Ovary (tissue), 9 donors: Measurements from ENCODE around the gene MSH3. TPM values are rescaled to one million over a fixed set of nuclear protein-coding genes. Genes with fewer than 3 reads are reported as not detected.
"Not testable (repeated sequence)": the region's sequence is repeated elsewhere in the genome, so short reads cannot be mapped to it uniquely, and the experiment has no call there.

Experiments used
- DNase-seq, 5 donors: peaks; one replicate each; pipeline ENCODE4 v3.0.0-alpha.2; 2019 to 2020
- H3K27ac ChIP-seq, 2 donors: fragments of 200-600 bp; one replicate each; pipeline versions ENCODE4 v1.5.1 to v1.8.0; 2019 to 2022
- H3K27me3 ChIP-seq: fragments of 200-600 bp; one replicate; pipeline ENCODE4 v1.8.0; 2022
- H3K36me3 ChIP-seq: fragments of 200-600 bp; sonication (generic); one replicate; pipeline ENCODE4 v1.5.1; 2019
- H3K4me1 ChIP-seq: one replicate; pipeline ENCODE4 v1.8.1; 2013; ENCODE audit warnings: mild to moderate bottlenecking, moderate library complexity; ENCODE audit not compliant: insufficient read depth
- H3K4me3 ChIP-seq: fragments of 200-600 bp; sonication (generic); one replicate; pipeline ENCODE4 v1.5.1; 2017
- H3K9me3 ChIP-seq, 2 donors: fragments of 200-600 bp in 1 of 2; sonication (generic) in 1 of 2; one replicate each; pipeline versions ENCODE4 v1.5.1 to v1.8.1; 2013 to 2019; ENCODE audit warnings: mild to moderate bottlenecking in 1 of 2, moderate library complexity in 1 of 2
- CTCF ChIP-seq, 3 donors: fragments of 450-650 bp in 2 of 3; fragments of 200-600 bp in 1 of 3; IDR thresholded peaks; one replicate each; pipeline versions ENCODE4 v1.5.1 to v1.8.0; 2016 to 2022; ENCODE audit warnings: antibody characterized with exemption in 3 of 3, mild to moderate bottlenecking in 1 of 3
- EP300 ChIP-seq: sonication (generic); formaldehyde crosslinking; IDR thresholded peaks from one replicate; pipeline ENCODE4 v1.6.1; 2017; ENCODE audit warnings: antibody characterized with exemption
- POLR2A ChIP-seq: fragments of 450-650 bp; IDR thresholded peaks from one replicate; pipeline ENCODE4 v1.6.1; 2017; ENCODE audit warnings: antibody characterized with exemption, mild to moderate bottlenecking, moderate library complexity
- WGBS, 3 donors: extraction: QIAGEN DNeasy Blood & Tissue Kit in 1 of 3; methylation state at CpG; one replicate each; pipeline versions ENCODE4 v1.1.5 to v1.1.7; 2013 to 2017; 5-methylcytosine and 5-hydroxymethylcytosine counted together
- intact Hi-C, 4 donors: fragments of 100-400 bp; cut with DNase I; formaldehyde crosslinking; loops; one replicate each; pipeline versions ENCODE4 v1.11.0 to v1.15.1; 2022 to 2023
- polyA plus RNA-seq, 2 donors: library from polyadenylated mRNA; stranded (reverse); fragments of 200-250 nt in 1 of 2; fragments of 350-450 nt in 1 of 2; fragmentation: Illumina TruSeq in 1 of 2; extraction: RNeasy Lipid Tissue Mini Kit (QIAGEN cat#74804) in 1 of 2; gene quantifications; one replicate each; pipeline ENCODE4 v1.2.3, GENCODE V29; 2013 to 2014
- total RNA-seq, 7 donors: library from RNA; depleted of rRNA in 2 of 7; stranded (reverse); fragments of >200 nt in 2 of 7; fragmentation: NEBNext Ultra II Directional in 3 of 7; extraction: Animal tissue kit (Norgen Biotek cat#: 25700) in 3 of 7; gene quantifications; one replicate each; pipeline versions ENCODE4 v1.1.0 to v1.2.4, GENCODE V29; 2016 to 2023
- donor health status: DM: no; HTN: no; CAD: no; lungs with moderate emphysema.
- donor health status: DM: no; HTN: no; CAD: no.
- donor health status: Bipolar disorder and iron deficiency.
- donor health status: DM: yes; HTN: yes; CAD: no.
- donor health status: DM: no; HTN: no; CAD: no.
- donor health status: DM: yes; HTN: yes; CAD: no.

The MSH3 gene
- total and polyA plus RNA-seq, 9 donors = 5.1 to 17.0 (median 13.1) TPM

DNA sequence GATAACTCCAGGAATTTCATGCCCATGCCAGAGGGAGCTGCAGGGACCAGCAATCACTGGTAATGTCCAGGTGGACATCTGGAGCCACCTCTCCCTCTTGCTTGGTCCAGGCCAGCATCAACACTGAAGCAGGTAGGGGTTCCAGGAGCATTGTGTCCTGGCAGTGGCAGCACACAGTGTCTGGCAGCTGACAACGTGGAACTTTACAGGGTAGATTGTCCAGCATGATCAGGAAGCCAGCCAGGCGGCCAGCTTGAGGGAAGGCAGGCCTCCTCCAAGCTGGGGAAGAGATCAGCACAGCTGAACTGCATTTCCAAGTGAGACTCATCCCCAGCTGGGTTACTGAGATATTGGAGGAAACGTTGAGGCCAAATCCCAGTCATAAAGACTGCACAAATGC, 223.1 kb downstream of the MSH3 start:
- intact Hi-C loops = no loop called here
- Histone ChIP-seq H3K9me3 (no peaks in the 10 kb centered on the region), H3K4me3 (no peak overlapping the region), H3K27ac (no peak overlapping the region), H3K36me3 (no peaks in the 10 kb centered on the region), H3K4me1 (no peaks in the 10 kb centered on the region), H3K27me3 (no peaks in the 10 kb centered on the region)
- no peak for DNase-seq
- TF ChIP-seq EP300 (no peak), POLR2A (no peak), CTCF (IDR thresholded peaks at IDR 0.05) (no peak)
- WGBS, 3 donors = 74 to 90% (median 85%) methylated on average over 3 of the region's 3 CpGs

- intact Hi-C loops = no loop called here
- Histone ChIP-seq H3K4me1 (no peaks in the 10 kb centered on the region), H3K36me3 (no peaks in the 10 kb centered on the region), H3K27ac (no peak overlapping the region), H3K4me3 (no peak overlapping the region), H3K27me3 (no peaks in the 10 kb centered on the region), H3K9me3 (no peaks in the 10 kb centered on the region)
- WGBS, 3 donors = 82 to 88% (median 85%) methylated on average over 4 of the region's 4 CpGs
- no peak for DNase-seq
- TF ChIP-seq POLR2A (no peak), CTCF (IDR thresholded peaks at IDR 0.05) (no peak), EP300 (no peak)
Measured at GRCh38 chr5:80881726-80882125, 227.3 kb downstream of the MSH3 start.

DNA sequence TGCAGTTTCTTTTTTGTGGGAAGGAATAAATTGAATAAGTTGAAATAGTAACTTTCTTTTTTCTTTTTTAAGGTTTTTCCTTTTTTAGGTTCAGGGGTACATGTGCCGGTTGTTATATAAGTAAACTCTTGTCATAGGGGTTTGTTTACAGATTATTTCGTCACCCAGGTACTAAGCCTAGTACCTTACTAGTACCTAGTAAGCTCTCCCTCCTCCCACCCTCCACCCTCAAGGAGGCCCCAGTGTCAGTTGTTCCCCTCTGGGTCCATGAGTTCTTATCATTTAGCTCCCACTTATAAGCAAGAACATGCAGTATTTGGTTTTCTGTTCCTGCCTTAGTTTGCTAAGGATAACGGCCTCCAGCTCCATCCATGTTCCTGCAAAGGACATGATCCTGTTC, 228.9 kb downstream of the MSH3 start:
- intact Hi-C loops, DNase-seq, H3K27ac ChIP-seq, H3K36me3 ChIP-seq, H3K4me1 ChIP-seq, H3K4me3 ChIP-seq, H3K9me3 ChIP-seq, H3K27me3 ChIP-seq: not testable (repeated sequence)
- 93 to 97% (median 95%) methylated on average over 3 of the region's 3 CpGs for WGBS, 3 donors

- no peak for DNase-seq
- Histone ChIP-seq H3K27ac (no peak overlapping the region), H3K4me3 (no peak overlapping the region), H3K9me3 (no peaks in the 10 kb centered on the region), H3K4me1 (no peaks in the 10 kb centered on the region), H3K27me3 (no peaks in the 10 kb centered on the region), H3K36me3 (no peaks in the 10 kb centered on the region)
- 96 to 98% (median 97%) methylated on average over 3 of the region's 3 CpGs for WGBS, 3 donors
- no peak for TF ChIP-seq CTCF (IDR thresholded peaks at IDR 0.05)
- TF ChIP-seq POLR2A = no peak
- TF ChIP-seq EP300 = no peak
- intact Hi-C loops = no loop called here
Measured at GRCh38 chr5:80884086-80884813, 229.8 kb downstream of the MSH3 start.

- no peak for TF ChIP-seq EP300
- TF ChIP-seq CTCF (IDR thresholded peaks at IDR 0.05) = no peak
- no peak for TF ChIP-seq POLR2A
- H3K9me3 ChIP-seq = no peaks in the 10 kb centered on the region
- intact Hi-C loops = no loop called here
- no peak overlapping the region for H3K4me3 ChIP-seq
- H3K27ac ChIP-seq = no peak overlapping the region
- DNase-seq = no peak
- 93 to 97% (median 93%) methylated on average over 1 of the region's 1 CpG for WGBS, 3 donors
- no peaks in the 10 kb centered on the region for H3K27me3 ChIP-seq
- no peaks in the 10 kb centered on the region for H3K4me1 ChIP-seq
- H3K36me3 ChIP-seq = no peaks in the 10 kb centered on the region
Measured at GRCh38 chr5:80884929-80885328, 230.5 kb downstream of the MSH3 start.
